Subcutaneous adipose tissue (tissue), 4 donors: Measurements from ENCODE around the gene GLI3. TPM values are rescaled to one million over a fixed set of nuclear protein-coding genes. Genes with fewer than 3 reads are reported as not detected.

Experiments
- total RNA-seq, 4 donors: library from RNA; depleted of rRNA; stranded (reverse); fragments of >200 nt; gene quantifications; one replicate each; pipeline ENCODE4 v1.1.0, GENCODE V29; 2016
- TF ChIP-seq, protein P1 (sequence below): fragments of 450-650 bp; IDR thresholded peaks from one replicate; pipeline ENCODE4 v1.5.1; 2016; ENCODE audit warnings: low read depth, mild to moderate bottlenecking, control low read depth, antibody characterized with exemption, moderate library complexity

GLI3 gene
- total RNA-seq, 4 donors from 2014 or later, result 11.6 to 16.8 (median 16.3) TPM

DNA sequence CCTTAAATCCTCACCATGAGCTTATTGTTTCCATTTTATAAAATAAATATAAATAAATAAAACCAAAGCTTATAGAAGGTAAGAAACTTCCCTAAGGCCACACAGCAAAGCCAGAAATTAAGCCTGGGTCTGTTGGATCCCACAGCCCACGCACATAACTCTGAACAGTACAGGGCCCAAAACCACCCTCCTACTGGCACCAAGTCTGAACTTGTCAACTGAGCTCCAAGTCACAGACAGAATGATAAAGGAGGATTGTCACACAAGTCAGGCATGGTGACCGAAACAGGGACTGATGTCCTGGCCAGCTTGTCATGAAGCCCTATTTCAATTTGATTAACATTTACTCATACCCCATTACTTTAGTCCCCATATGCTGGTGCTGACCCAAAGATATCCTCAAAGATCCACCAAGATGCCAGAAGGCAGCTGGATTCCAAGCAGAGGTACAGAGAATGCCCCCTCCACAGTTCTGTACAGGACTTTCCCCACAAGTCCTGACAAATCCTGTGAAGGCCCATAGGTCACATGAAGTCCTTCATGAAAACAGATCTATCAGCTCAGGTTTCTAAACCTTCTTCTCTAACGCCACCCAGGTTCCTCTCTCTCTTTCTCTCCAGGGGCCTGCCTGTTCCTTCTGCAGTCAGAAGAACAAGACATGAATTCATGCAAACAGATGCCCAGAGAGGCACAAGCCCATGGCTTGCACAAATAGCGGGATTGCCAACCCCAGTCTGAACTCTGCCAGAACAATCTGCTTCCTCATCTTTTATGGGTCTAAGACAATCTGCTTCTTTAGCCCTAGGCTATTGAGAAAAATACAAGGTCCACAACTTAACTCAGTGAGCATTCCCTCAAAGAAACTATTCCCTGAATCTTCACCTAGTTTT is 60.9 kb downstream of the GLI3 start:
- TF ChIP-seq, protein P1, sequence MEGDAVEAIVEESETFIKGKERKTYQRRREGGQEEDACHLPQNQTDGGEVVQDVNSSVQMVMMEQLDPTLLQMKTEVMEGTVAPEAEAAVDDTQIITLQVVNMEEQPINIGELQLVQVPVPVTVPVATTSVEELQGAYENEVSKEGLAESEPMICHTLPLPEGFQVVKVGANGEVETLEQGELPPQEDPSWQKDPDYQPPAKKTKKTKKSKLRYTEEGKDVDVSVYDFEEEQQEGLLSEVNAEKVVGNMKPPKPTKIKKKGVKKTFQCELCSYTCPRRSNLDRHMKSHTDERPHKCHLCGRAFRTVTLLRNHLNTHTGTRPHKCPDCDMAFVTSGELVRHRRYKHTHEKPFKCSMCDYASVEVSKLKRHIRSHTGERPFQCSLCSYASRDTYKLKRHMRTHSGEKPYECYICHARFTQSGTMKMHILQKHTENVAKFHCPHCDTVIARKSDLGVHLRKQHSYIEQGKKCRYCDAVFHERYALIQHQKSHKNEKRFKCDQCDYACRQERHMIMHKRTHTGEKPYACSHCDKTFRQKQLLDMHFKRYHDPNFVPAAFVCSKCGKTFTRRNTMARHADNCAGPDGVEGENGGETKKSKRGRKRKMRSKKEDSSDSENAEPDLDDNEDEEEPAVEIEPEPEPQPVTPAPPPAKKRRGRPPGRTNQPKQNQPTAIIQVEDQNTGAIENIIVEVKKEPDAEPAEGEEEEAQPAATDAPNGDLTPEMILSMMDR, result no peak

- TF ChIP-seq, protein P1, result no peak
Observed at GRCh38 chr7:42174391-42174912, 62.6 kb downstream of the GLI3 start.

GRCh38 chr7:42170724-42171123 is 66.3 kb downstream of the GLI3 start:
- TF ChIP-seq, protein P1, result no peak

GRCh38 chr7:42168512-42168911 is 68.5 kb downstream of the GLI3 start:
- TF ChIP-seq, protein P1, result no peak

DNA sequence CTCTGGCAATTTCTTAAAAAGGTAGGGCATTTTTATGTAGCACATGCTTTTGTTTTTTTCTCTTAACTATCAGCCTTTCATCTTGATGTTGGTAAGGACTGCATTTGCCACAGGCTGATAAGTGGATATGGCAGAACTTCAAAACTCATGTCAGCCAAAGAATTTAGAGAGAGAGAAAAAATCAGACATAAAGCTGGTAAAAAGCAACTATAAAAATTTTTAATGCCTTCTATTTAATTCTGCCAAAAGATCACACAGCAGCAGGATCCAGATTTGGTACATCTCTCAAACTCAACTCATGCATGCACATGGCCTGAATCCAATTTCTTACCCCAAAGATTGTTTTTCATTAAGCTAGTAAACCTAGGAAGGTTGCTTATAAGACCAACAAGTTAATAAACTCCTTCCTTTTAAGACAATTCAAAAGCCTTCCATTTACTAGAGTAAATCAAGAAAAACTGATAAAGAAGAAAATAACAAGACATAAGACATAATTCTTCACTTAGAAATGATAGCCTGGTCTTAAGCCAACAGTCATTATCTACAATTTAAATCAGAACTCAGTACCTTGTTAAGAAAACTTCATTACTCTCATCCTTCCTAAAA is 69.3 kb downstream of the GLI3 start:
- TF ChIP-seq, protein P1, result no peak

- TF ChIP-seq, protein P1, result no peak
Observed at GRCh38 chr7:42167206-42167605, 69.8 kb downstream of the GLI3 start.

GRCh38 chr7:42164881-42165428 is 72.1 kb downstream of the GLI3 start:
- TF ChIP-seq, protein P1, result no peak
